ENCODE measurements around the gene CNTROB. TPM values are rescaled to one million over a fixed set of nuclear protein-coding genes. Genes with fewer than 3 reads are reported as not detected.

CNTROB gene, protein sequence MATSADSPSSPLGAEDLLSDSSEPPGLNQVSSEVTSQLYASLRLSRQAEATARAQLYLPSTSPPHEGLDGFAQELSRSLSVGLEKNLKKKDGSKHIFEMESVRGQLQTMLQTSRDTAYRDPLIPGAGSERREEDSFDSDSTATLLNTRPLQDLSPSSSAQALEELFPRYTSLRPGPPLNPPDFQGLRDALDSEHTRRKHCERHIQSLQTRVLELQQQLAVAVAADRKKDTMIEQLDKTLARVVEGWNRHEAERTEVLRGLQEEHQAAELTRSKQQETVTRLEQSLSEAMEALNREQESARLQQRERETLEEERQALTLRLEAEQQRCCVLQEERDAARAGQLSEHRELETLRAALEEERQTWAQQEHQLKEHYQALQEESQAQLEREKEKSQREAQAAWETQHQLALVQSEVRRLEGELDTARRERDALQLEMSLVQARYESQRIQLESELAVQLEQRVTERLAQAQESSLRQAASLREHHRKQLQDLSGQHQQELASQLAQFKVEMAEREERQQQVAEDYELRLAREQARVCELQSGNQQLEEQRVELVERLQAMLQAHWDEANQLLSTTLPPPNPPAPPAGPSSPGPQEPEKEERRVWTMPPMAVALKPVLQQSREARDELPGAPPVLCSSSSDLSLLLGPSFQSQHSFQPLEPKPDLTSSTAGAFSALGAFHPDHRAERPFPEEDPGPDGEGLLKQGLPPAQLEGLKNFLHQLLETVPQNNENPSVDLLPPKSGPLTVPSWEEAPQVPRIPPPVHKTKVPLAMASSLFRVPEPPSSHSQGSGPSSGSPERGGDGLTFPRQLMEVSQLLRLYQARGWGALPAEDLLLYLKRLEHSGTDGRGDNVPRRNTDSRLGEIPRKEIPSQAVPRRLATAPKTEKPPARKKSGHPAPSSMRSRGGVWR
- total RNA-seq = 21.4 and 28.9 TPM in 2 replicates

DNA sequence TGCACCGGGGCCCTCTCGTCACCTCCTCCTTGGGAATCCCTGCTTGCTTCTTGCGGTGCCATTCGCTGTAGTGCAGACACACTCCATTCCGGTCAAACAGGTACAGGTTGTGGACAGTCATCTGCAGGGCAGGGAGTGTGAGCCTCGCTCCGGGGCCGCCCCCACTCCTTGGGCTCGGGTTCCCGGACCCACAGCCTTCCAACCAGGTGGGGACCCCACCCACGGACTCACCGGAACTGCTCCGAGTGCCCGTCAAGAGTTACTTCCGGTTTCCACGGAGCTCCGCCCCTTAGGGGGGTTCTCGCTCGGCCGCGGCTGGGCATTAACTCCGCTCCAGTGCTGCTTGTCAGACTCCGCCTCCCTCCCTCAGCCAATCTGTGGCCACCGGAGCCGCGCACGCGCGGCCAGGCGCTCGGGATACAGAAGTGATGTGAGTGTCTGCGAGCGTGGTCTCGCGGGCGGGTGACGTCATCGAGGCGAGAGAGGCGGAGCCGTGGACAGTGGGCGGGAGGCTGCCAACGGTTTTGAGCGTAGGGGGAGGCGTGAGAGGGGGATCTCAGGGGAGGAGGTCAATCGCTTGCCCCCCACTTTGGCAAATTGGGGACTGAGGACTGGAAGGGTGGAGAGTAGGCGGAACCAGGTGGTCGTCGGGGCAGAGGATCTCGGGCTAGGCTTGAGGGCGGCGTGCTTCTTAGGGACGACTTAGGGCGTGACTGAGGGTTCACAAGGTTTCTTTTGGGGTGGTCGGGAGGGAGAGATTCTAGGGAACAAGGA is at the start of gene CNTROB, which contains the start of gene TRAPPC1:
CNTROB (plus strand) TSS at position 498 of the 774 bp plus-strand sequence. CDS start 874 bp downstream, outside the sequence.
TRAPPC1 (minus strand) TSS at position 238 of the 774 bp plus-strand sequence; CDS start at position 121, 117 bp downstream.

DNA sequence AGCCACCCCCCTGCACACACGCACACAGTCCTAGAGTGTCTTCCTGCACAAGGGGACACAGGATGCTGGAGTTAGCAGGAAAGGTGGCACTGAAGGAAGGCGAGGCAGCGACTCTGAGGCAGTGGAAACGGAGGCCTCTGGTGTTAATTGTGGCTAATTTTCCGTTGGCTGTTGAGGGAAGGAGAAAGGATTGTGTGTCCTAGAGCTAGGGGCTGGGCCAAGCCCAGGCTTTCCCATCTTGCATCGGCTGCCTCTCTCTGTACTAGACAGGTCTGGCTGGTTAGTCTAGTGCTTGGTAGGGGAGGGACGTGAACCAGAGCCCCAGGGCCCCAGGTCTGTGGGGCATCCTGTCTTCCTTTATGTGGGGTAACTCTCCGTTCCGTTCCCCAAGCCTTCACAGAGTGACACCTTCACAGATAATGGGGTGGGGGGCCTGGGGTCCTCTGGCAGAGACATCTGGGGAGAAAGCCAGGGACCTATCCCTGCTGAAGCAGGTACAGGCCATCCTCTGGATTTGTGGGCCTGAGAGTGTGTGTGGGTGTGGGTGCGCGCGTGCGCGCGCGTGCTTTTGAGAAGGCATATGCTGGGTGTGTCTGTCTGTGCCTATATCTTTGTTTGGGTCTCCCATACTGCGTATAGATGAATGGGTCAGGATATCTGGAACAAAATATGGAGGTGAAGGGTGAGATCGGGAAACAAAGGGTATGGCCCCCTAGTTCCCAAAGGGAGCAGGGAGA is 43.7 kb upstream of the CNTROB start, which contains the start of gene CHD3:
CHD3 (plus strand) TSS at position 606 of the 737 bp plus-strand sequence. CDS start 212 bp downstream, outside the sequence.

DNA sequence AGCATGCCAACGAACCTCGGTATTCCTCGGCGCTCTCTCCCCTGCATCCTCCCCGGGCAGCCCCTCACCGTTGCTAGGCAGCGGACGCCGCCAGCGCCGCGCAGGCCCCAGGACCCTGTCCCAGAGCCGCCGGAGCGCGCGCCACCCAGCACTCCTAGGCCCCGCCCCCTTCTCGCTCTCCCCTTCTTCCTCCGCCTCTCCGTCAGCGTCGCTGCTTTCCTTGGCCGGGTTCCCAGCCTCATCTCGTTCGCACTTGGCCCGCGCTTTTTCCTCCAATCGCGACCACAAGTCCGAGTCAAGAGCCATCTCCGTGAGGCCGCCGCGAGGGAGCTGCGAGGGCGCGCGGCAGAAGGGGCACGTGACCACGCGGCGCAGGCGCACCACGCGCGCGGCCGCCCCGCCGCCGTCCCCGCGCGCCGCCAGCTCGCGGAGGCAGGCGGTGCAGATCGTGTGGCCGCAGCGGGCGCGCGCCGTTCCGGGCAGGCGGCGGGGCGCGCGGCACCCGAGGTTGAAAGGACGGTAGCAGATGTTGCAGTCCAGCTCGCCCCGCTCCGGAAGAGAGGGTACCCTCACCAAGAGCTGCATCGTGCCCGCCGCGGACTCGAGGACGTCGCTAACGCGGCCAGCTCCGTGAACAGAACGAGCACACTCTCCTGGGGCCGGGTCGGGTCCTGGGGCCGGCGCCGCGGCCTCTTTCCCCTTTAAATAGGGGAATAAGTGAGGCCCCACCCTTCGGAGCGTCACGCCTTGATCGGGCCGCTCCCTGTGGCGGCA is 16.2 kb upstream of the CNTROB start, which contains the start of gene RNF227:
RNF227 (minus strand) TSS at position 679 of the 774 bp plus-strand sequence; CDS start at position 585, 94 bp downstream.

DNA sequence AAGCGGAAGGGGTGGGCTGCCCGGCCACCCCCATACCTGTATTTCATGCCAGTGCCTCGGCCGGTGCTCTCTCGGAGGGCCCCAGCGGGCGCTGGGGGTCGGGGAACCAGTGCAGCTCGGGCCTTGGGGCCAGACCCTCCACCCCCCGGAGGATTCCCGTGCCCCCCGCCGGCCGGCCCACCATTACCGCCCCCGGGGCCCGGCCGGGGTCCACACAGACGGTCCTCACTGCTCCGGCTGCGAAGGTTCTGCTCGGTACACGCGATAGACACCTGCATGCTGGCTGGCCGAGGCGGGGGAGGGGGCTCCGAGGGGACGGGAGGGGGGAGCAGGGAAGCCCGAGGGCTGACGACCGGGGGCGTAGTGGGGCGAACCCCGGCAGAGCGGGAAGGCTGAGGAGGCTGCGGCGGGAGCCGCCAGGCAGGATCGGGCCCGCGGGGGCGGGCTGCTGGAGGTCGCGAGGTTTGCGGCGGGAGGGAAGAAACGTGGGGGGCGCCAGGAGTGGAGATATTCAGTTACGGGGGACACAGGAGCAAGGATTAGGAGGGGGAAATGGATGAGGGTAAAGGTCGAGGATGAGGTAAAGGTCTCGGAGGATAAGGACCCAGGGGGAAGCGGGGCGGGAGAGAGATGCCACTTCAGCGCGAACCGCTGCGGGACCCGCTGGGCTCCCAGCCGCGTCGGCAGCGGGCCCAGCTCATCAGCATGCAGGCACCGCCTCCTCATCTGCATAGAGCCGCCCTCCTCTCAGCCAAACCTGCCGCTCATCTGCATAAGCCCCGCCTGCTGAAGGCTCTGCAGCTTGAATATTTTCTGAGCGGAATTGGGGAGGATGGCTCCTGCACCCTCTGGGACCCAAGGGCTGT is 2.6 kb upstream of the CNTROB start, which contains the start of gene KCNAB3:
KCNAB3 (minus strand) TSS at position 699 of the 866 bp plus-strand sequence; CDS start at position 278, 421 bp downstream.

Small RNA genes lying within 50 kb of the gene (small RNA-seq; reads per million reads assigned to genes)
- 5.8 reads per million, percentile 84 among the genes with 10 or more reads in this experiment for gene SCARNA21

Other genes starting within 250 kb of the CNTROB start
- gene TP53, start 244.7 kb upstream of the CNTROB start, total RNA-seq = 84.7 and 89.0 TPM in 2 replicates
- 14.0 and 18.1 TPM in 2 replicates for gene WRAP53, start 243.7 kb upstream of the CNTROB start, total RNA-seq
- gene EFNB3, start 227.0 kb upstream of the CNTROB start, total RNA-seq = 0.36 and 0.53 TPM in 2 replicates
- 0.36 TPM in 1 of 2 replicates, not detected in the other for gene DNAH2, start 214.5 kb upstream of the CNTROB start, total RNA-seq
- 5.3 and 8.9 TPM in 2 replicates for gene KDM6B, start 98.0 kb upstream of the CNTROB start, total RNA-seq
- gene TMEM88, start 77.1 kb upstream of the CNTROB start, total RNA-seq = 6.5 and 32.5 TPM in 2 replicates
- 53.8 and 65.8 TPM in 2 replicates for gene NAA38, start 74.6 kb upstream of the CNTROB start, total RNA-seq
- 10.1 and 13.9 TPM in 2 replicates for gene CYB5D1, start 74.2 kb upstream of the CNTROB start, total RNA-seq
- 87.8 and 102 TPM in 2 replicates for gene CHD3, start 43.4 kb upstream of the CNTROB start, total RNA-seq
- 0.80 and 2.2 TPM in 2 replicates for gene RNF227, start 15.9 kb upstream of the CNTROB start, total RNA-seq
- gene KCNAB3, start 2.4 kb upstream of the CNTROB start, total RNA-seq = 0.72 and 1.2 TPM in 2 replicates
- 45.9 and 46.4 TPM in 2 replicates for gene TRAPPC1, start 260 bp upstream of the CNTROB start, total RNA-seq
- gene GUCY2D, start 70.4 kb downstream of the CNTROB start, total RNA-seq = not detected in 2 replicates
- not detected in 2 replicates for gene ALOX15B, start 106.9 kb downstream of the CNTROB start, total RNA-seq
- gene ALOX12B, start 155.5 kb downstream of the CNTROB start, total RNA-seq = not detected in 2 replicates
- not detected in 2 replicates for gene ALOXE3, start 186.3 kb downstream of the CNTROB start, total RNA-seq
- 0.53 and 1.0 TPM in 2 replicates for gene HES7, start 191.9 kb downstream of the CNTROB start, total RNA-seq
- gene PER1, start 220.2 kb downstream of the CNTROB start, total RNA-seq = 10.5 and 11.0 TPM in 2 replicates
- 5.1 and 6.6 TPM in 2 replicates for gene VAMP2, start 230.7 kb downstream of the CNTROB start, total RNA-seq
- 23.1 and 26.4 TPM in 2 replicates for gene TMEM107, start 244.2 kb downstream of the CNTROB start, total RNA-seq

Measured in thoracic aorta endothelial cell (primary cell).